Activated CD4-positive, CD25-positive, alpha-beta regulatory T cell treated with anti-CD3 and anti-CD28 coated beads, Interleukin-2, amount 50 U/mL, for 24 hours (primary cell): ENCODE results near the gene PDHX.

Experiments
- ATAC-seq, 2 donors: fragments of 150-1000 bp; cut with Tn5 transposase; one replicate each; pipeline ENCODE4 v1.10.0; 2021; ENCODE audit warnings: mild to moderate bottlenecking in 1 of 2, moderate library complexity in 1 of 2

PDHX gene

GRCh38 chr11:34959770-34960169 is 43.4 kb downstream of the PDHX start:
- no peak for ATAC-seq

- ATAC-seq, result no peak
Measured at GRCh38 chr11:34960277-34960676, 43.9 kb downstream of the PDHX start.

- ATAC-seq, result no peak
Measured at GRCh38 chr11:34962034-34962433, 45.6 kb downstream of the PDHX start.

GRCh38 chr11:34963351-34963750 is 46.9 kb downstream of the PDHX start:
- ATAC-seq, result no peak

- no peak for ATAC-seq
Measured at GRCh38 chr11:34964610-34965331, 48.4 kb downstream of the PDHX start.

- no peak for ATAC-seq
Measured at GRCh38 chr11:34968862-34969261, 52.4 kb downstream of the PDHX start.

- ATAC-seq, result no peak
Measured at GRCh38 chr11:34970033-34970432, 53.6 kb downstream of the PDHX start.

- no peak for ATAC-seq
Measured at GRCh38 chr11:34970480-34970879, 54.1 kb downstream of the PDHX start.

- peak in 1 of 2 donors; percentile 56 for ATAC-seq
Measured at GRCh38 chr11:34971928-34972327, 55.5 kb downstream of the PDHX start.

- ATAC-seq, result no peak
Measured at GRCh38 chr11:34972366-34972765, 55.9 kb downstream of the PDHX start.

- no peak for ATAC-seq
Measured at GRCh38 chr11:34972892-34973291, 56.5 kb downstream of the PDHX start.

GRCh38 chr11:34975482-34975881 is 59.1 kb downstream of the PDHX start:
- no peak for ATAC-seq

GRCh38 chr11:34976496-34977088 is 60.2 kb downstream of the PDHX start:
- ATAC-seq, result no peak

- no peak for ATAC-seq
Measured at GRCh38 chr11:34977089-34977912, 60.9 kb downstream of the PDHX start.

GRCh38 chr11:34978236-34979191 is 62.1 kb downstream of the PDHX start:
- ATAC-seq, result no peak

- ATAC-seq, result no peak
Measured at GRCh38 chr11:34984514-34984913, 68.1 kb downstream of the PDHX start.

GRCh38 chr11:34986883-34987520 is 70.6 kb downstream of the PDHX start:
- no peak for ATAC-seq

- ATAC-seq, result no peak
Measured at GRCh38 chr11:34987617-34988016, 71.2 kb downstream of the PDHX start.

GRCh38 chr11:34988294-34989255 is 72.2 kb downstream of the PDHX start:
- ATAC-seq, result peak in 1 of 2 donors; percentile 63

- no peak for ATAC-seq
Measured at GRCh38 chr11:34990916-34991315, 74.5 kb downstream of the PDHX start.

GRCh38 chr11:34994854-34995253 is 78.4 kb downstream of the PDHX start:
- ATAC-seq, result no peak
